NCI-H748 (cell line): Measurements from ENCODE around the gene MPC1.
"Not testable (repeated sequence)": the region's sequence is repeated elsewhere in the genome, so short reads cannot be mapped to it uniquely, and the experiment has no call there.

Source experiments
- DNase-seq: peaks from one replicate; lab custom pipeline; 2025; ENCODE audit not compliant: unreplicated experiment; lab: John Stamatoyannopoulos, UW

The MPC1 gene

GRCh38 chr6:166348305-166348949 is 34.3 kb downstream of the MPC1 start:
- DNase-seq, result no peak

GRCh38 chr6:166346965-166347364 is 35.8 kb downstream of the MPC1 start:
- DNase-seq, result no peak

DNA sequence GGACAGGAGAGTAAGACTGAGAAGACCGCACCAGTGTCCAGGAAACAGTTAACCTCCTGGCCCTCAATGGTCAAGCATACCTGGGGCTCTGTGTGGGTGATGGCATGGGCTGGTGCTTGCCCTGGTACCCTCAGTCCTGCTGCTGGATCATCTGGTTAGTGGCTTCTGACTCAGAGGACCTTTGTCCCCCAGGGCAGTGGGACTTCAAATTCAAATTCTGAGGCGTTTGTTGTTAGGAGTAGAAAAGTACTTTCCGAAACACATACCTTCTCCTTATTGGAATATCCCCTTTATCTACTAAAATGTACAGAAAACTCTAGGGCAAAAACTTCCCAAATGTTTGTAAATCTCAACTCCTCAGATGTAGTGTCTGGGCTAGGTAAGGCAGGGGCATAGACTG is 36.3 kb downstream of the MPC1 start:
- DNase-seq, result no peak

GRCh38 chr6:166345672-166346071 is 37.1 kb downstream of the MPC1 start:
- DNase-seq, result not testable (repeated sequence)

GRCh38 chr6:166344921-166345320 is 37.8 kb downstream of the MPC1 start:
- not testable (repeated sequence) for DNase-seq

DNA sequence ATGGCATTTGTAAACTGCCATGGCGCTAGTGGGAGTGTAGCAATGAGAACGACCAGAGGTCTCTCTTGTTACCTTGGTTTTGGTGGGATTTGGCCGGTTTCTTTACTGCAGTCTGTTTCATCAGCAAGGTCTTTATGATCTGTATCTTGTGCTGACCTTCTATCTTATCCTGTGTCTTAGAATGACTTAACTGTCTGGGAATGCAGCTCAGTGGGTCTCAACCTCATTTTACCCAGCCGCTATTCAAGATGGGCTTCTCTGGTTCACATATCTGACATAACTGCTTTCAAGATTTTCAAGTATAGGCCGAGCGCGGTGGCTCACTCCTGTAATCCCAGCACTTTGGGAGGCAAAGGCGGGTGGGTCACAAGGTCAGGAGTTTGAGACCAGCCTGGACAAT is 38.5 kb downstream of the MPC1 start:
- no peak for DNase-seq

- DNase-seq, result no peak
Observed at GRCh38 chr6:166343150-166343487, 39.6 kb downstream of the MPC1 start.

DNA sequence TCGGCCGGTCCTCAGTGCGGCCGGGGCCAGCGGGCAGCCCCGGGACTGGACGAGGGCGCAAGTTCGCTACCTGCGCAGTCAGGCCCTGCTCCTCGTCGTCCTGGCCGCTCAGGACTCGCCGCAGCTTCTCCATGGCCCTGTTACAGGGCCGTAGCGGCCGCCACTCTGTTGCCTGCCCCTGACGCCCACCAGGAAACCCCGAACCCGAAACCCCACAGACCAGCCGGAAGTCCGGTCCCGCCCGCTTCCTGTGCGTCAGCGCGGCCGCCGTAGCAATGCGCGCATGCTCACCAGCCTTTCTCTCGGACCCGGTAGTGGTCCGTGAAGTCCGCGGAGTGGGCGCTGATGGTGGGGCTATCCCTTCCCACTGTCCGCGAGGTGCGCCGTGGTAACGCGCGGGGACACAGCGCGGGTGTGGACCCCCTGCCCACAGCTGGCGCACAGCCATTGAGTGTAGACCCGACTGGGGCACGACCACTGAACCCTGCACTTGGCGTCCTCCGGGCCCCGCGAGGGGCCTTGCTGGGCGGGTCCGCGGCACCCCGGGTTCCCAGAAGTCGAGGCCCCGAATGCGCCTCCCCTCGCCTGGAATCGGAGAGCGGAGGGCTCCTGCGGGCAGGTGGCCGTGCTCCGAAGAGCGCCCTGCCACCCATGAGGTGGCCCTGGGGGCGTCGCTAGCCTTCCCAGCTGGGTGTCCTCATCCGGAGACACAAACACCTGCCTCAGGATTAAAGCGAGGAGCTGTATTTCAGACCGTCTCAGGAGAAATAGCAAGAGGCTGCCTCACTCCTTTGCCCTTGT is 40.2 kb downstream of the MPC1 start, which contains the start of gene SFT2D1:
Gene SFT2D1, minus strand, starts transcription at position 197 of the 801 bp plus-strand sequence. Its CDS starts 64 bp downstream, at position 133.
- DNase-seq, result peak; percentile 82

- peak; percentile 36 for DNase-seq
Observed at GRCh38 chr6:166341977-166342348, 40.8 kb downstream of the MPC1 start.

GRCh38 chr6:166341464-166341863 is 41.3 kb downstream of the MPC1 start:
- no peak for DNase-seq

- DNase-seq, result no peak
Observed at GRCh38 chr6:166338854-166339253, 43.9 kb downstream of the MPC1 start.

- no peak for DNase-seq
Observed at GRCh38 chr6:166336847-166337246, 45.9 kb downstream of the MPC1 start.

DNA sequence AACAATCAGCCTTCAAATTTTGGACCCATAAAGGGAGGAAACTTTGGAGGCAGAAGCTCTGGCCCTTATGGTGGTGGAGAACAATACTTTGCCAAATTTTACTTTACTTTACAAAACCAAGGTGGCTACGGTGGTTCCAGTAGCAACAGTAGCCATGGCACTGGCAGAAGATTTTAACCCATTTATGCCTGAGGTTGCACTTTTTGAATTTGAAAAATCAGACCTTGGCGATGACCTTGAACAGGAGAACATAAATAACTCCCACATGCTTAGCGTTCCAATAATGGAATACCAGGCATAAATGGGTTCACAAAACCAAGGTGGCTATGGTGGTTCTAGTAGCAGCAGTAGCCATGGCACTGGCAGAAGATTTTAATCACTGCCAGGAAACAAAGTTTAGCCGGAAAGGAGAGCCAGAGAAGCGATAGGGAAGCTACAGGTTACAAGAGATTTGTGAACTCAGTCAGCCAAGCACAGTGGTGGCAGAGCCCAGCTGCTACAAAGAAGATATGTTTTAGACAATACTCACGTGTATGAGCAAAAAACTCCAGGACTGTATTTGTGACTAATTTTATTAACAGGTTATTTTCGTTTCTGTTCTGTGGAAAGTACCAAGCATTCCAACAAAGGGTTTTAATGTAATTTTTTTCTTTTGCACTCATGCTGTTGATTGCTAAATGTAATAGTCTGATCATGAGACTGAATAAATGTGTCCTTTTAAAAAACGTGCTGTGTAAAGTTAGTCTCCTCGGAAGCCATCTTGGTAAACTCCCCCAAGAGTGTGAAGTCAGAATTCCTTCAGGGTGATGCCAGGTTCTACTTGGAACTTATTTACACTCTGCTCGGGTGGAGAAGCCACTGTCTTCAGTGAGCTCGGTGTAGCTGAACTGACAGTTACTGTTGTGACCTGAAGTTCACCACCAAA is 47.1 kb downstream of the MPC1 start:
- no peak for DNase-seq

DNA sequence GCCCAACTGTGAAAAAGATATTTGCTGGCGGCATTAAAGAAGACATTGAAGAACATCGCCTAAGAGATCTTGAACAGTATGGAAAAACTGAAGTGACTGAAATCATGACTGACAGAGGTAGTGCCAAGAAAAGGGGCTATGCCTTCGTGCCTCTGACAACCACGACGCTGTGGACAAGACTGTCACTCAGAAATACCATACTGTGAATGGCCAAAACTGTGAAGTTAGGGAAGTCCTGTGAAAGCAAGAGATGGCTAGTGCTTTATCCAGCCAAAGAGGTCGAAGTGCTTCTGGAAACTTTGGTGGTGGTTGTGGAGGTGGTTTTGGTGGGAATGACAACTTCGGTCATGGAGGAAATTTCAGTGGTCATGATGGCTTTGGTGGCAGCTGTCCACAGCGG is 47.9 kb downstream of the MPC1 start:
- no peak for DNase-seq

DNA sequence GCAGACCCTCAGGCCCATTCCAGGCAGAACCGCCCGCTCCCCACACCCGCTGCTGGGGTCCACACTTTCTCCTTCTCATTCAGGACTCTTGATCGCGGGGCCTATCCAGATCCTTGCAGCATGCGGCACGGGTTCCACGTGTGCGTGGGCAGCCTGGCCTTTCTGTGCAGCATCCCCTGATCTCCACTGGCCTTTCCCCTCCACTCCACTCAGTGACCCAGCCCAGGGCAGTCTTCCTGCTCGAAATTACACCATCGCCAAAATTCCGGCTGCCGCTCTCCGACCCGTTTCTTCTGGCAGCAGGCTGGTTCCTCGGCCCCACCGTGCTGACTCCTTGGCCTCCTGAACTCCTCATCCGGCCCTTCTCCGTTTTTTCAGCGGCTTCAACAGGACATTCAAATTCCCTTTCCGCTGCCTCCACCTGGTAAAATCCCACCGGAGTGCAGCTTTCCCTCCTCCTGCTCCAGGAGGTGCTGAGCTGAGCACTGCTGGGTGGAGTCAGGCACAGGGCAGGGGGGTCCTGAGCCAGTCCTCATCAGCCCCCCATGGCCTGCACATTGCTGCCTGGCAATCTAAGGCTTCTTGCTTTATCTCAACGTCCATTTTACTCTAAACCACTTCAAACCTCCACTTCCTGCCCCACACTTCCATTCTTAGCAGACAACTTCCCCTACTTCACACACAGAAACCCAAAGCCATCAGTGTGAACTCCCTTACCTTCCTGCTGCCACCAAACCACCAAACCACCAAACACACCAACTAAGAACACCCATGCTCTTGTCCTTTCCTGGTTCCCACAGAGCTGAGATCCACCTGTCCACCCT is 49.4 kb downstream of the MPC1 start:
- DNase-seq, result no peak

- no peak for DNase-seq
Observed at GRCh38 chr6:166331503-166332415, 51.0 kb downstream of the MPC1 start.

DNA sequence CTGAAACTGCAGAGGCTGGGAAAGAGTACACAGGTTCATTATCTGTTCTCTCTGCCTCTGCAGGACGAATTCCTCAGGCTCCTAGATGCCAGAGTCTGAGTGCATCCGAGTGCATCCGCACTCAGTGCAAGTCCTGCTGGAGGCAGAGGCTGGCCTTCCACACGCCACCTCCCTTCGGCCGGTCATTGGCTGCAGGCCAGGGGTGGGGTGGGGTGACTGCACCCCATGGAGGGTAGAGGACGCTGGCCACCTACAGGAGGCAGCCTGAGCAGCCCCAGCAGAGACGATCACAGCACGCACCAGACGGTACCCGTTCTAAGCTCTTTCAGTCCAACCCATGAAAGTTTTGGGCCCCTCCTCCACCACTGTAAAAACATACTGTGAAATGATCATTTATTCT is 52.1 kb downstream of the MPC1 start:
- no peak for DNase-seq

DNA sequence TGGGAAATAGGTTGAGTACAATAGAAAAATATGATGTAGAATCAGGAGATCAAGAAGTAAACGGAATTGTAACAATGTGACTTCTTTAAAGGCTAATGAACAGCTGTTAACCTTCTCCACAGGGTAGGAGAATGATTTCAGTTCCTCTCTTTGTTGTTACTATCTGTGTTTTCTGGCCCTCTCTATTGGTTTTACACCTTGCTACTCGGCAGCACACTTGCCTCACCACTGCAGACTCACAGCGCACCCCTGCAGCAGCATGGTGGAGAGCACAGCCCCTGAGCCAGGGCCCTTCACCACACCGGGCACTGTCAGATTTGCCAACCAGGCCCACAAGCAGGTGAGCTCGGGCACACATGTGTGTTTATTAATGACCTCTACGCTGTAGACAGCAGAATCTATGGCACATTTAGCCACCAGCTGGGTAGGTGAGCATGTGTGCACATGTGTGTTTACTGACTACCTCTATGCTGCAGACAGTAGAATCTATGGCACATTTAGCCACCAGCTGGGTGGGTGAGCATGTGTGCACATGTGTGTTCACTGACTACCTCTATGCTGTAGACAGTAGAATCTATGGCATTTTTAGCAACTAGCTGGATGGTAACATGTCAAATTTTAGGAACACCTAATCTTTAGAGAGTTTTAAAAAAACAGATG is 57.2 kb downstream of the MPC1 start:
- no peak for DNase-seq

GRCh38 chr6:166323395-166323794 is 59.3 kb downstream of the MPC1 start:
- DNase-seq, result no peak
